Hepatocyte (in vitro differentiated cells): ENCODE results near the gene ZNF76. TPM values are rescaled to one million over a fixed set of nuclear protein-coding genes. Genes with fewer than 3 reads are reported as not detected.
A peak's percentile ranks its signal among the peaks of the same experiment; 100 is the strongest.
"Not testable (repeated sequence)": the region's sequence is repeated elsewhere in the genome, so short reads cannot be mapped to it uniquely, and the experiment has no call there.

Source experiments
- DNase-seq: peaks from one replicate; pipeline ENCODE4 v3.0.0-alpha.2; 2016; ENCODE audit warnings: low spot score
- H2AFZ ChIP-seq: fragments of 200-600 bp; sonication (generic); 2 replicates; pipeline ENCODE4 v1.6.0; 2016; ENCODE audit warnings: antibody characterized with exemption, mild to moderate bottlenecking
- H3K27ac ChIP-seq: fragments of 200-600 bp; sonication (generic); 2 replicates; pipeline ENCODE4 v1.5.1; 2016; ENCODE audit warnings: mild to moderate bottlenecking
- H3K27me3 ChIP-seq: fragments of 200-600 bp; sonication (generic); 2 replicates; pipeline ENCODE4 v1.6.1; 2016
- H3K36me3 ChIP-seq: fragments of 200-600 bp; sonication (generic); replicated peaks from 2 replicates; pipeline ENCODE4 v1.5.1; 2016; ENCODE audit warnings: low read depth; ENCODE audit not compliant: insufficient read depth
- H3K4me1 ChIP-seq: fragments of 200-600 bp; sonication (generic); 2 replicates; pipeline ENCODE4 v1.5.1; 2016; ENCODE audit warnings: mild to moderate bottlenecking, moderate library complexity; ENCODE audit not compliant: insufficient read depth
- H3K4me2 ChIP-seq: fragments of 200-600 bp; sonication (generic); 2 replicates; pipeline ENCODE4 v1.6.0; 2016
- H3K4me3 ChIP-seq: fragments of 200-600 bp; sonication (generic); 2 replicates; pipeline ENCODE4 v1.5.1; 2016; ENCODE audit warnings: mild to moderate bottlenecking
- H3K79me2 ChIP-seq: fragments of 200-600 bp; sonication (generic); 2 replicates; pipeline ENCODE4 v1.6.0; 2017; ENCODE audit warnings: mild to moderate bottlenecking
- H3K9me2 ChIP-seq: fragments of 200-600 bp; sonication (generic); replicated peaks from 2 replicates; pipeline ENCODE4 v1.6.0; 2017; ENCODE audit warnings: mild to moderate bottlenecking; ENCODE audit not compliant: insufficient read depth
- H3K9me3 ChIP-seq: fragments of 200-600 bp; sonication (generic); 2 replicates; pipeline ENCODE4 v1.5.1; 2016; ENCODE audit warnings: low read depth, mild to moderate bottlenecking
- H4K20me1 ChIP-seq: fragments of 200-600 bp; sonication (generic); 2 replicates; pipeline ENCODE4 v1.6.0; 2016; ENCODE audit warnings: mild to moderate bottlenecking; ENCODE audit not compliant: insufficient read depth, poor library complexity, severe bottlenecking
- EZH2 ChIP-seq: fragments of 200-600 bp; sonication (generic); IDR thresholded peaks from 2 replicates; pipeline ENCODE4 v1.6.1; 2016; ENCODE audit warnings: antibody characterized with exemption, mild to moderate bottlenecking, borderline replicate concordance
- EZH2phosphoT487 ChIP-seq: fragments of 200-600 bp; sonication (generic); IDR thresholded peaks from one replicate; pipeline ENCODE4 v1.6.1; 2018; ENCODE audit warnings: antibody characterized with exemption, mild to moderate bottlenecking, low read depth, moderate library complexity; ENCODE audit not compliant: unreplicated experiment, severe bottlenecking
- WGBS: methylation state at CpG from one replicate; pipeline ENCODE4 v1.1.6; 2016; ENCODE audit warnings: low lambda C conversion rate; ENCODE audit errors: missing lambda C conversion rate; 5-methylcytosine and 5-hydroxymethylcytosine counted together
- polyA plus RNA-seq: library from polyadenylated mRNA; unstranded; fragments of >200 nt; fragmentation: Nextera tagmentation; extraction: Ambion mirVana; gene quantifications from 2 replicates; pipeline ENCODE4 v1.2.1, GENCODE V29; 2016
- total RNA-seq: library from RNA; depleted of rRNA; stranded (reverse); fragments of >200 nt; gene quantifications from 2 replicates; pipeline ENCODE4 v1.2.3, GENCODE V29; 2014
- TF ChIP-seq, protein P1 (sequence below): fragments of 200-600 bp; sonication (generic); IDR thresholded peaks from 2 replicates; pipeline ENCODE4 v1.5.1; 2016; ENCODE audit warnings: antibody characterized with exemption, mild to moderate bottlenecking; ENCODE audit not compliant: poor library complexity

Gene ZNF76
- total and polyA plus RNA-seq, 2 experiments from 2014 or later = 17.0 to 28.0 TPM

DNA sequence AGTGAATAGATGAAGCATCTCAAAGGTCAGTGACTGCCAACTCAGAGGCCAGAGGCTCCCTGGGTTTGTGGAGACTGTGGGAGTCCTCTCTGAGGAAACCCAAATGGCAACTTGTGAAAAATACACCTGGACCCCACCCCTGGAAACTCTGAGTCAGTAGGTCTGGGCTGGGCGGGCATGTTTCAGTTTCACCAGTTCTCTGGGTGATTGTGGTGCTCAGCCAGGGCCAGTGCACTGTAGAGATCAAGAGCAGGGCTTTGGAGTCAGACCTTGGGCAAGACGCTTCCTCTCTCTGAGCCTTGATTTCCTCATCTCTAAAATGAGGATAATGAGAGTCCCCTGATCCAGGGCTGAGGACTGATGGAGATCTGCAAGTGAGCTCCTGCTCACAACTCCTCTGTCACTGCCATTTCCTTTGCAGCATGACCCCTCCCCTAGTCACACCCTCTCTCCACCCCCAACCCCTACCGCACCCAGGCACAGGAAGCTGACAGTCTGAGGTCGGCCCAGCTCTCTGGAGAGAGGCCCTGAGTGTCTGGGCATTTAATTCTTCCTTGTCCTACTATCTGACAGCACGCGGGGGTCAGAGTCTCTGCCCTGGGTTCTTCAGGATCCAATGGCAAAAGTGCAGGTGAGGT, 43.2 kb downstream of the ZNF76 start:
- TF ChIP-seq EZH2 (no peak), EZH2phosphoT487 (no peak)
- TF ChIP-seq, protein P1, sequence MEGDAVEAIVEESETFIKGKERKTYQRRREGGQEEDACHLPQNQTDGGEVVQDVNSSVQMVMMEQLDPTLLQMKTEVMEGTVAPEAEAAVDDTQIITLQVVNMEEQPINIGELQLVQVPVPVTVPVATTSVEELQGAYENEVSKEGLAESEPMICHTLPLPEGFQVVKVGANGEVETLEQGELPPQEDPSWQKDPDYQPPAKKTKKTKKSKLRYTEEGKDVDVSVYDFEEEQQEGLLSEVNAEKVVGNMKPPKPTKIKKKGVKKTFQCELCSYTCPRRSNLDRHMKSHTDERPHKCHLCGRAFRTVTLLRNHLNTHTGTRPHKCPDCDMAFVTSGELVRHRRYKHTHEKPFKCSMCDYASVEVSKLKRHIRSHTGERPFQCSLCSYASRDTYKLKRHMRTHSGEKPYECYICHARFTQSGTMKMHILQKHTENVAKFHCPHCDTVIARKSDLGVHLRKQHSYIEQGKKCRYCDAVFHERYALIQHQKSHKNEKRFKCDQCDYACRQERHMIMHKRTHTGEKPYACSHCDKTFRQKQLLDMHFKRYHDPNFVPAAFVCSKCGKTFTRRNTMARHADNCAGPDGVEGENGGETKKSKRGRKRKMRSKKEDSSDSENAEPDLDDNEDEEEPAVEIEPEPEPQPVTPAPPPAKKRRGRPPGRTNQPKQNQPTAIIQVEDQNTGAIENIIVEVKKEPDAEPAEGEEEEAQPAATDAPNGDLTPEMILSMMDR = no peak
- Histone ChIP-seq H3K27me3 (no peaks in the 10 kb centered on the region), H3K36me3 (no peaks in the 10 kb centered on the region), H3K4me3 (no peak overlapping the region), H2AFZ (no peak overlapping the region), H3K9me3 (no peaks in the 10 kb centered on the region), H3K79me2 (no peaks in the 10 kb centered on the region), H4K20me1 (no peaks in the 10 kb centered on the region), H3K4me2 (no peak overlapping the region), H3K4me1 (peaks cover 10% of the 10 kb centered on the region), H3K27ac (peak overlapping the region; percentile 33), H3K9me2 (no peaks in the 10 kb centered on the region)
- peak; percentile 50 for DNase-seq
- WGBS = 50% methylated on average over 6 of the region's 6 CpGs

DNA sequence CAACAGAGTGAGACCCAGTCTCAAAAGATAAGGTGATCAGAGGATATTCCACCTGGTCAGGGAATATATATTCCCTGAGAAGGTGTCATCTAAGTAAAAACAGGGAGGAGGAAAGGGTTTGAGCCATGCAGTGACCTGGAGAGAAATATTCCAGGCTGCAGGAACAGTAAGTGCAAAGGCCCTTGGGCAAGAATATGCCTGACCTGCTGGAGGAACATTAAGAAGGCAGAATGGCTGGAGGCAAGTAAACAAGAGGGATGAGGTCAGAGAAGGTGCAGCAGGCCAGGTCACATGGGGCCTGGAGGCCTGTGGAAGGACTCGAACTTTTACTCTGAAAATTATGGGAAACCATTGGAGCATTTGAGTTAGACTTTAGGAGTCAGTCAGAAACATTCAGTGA, 44.8 kb downstream of the ZNF76 start:
- Histone ChIP-seq H3K36me3 (no peaks in the 10 kb centered on the region), H4K20me1 (no peaks in the 10 kb centered on the region), H3K9me2 (no peaks in the 10 kb centered on the region), H3K4me3 (no peak overlapping the region), H3K27ac (no peak overlapping the region), H3K4me2 (no peak overlapping the region), H3K79me2 (no peaks in the 10 kb centered on the region), H3K9me3 (no peaks in the 10 kb centered on the region), H3K27me3 (no peaks in the 10 kb centered on the region), H3K4me1 (peaks cover 5% of the 10 kb centered on the region), H2AFZ (no peak overlapping the region)
- DNase-seq = no peak
- TF ChIP-seq, protein P1 = no peak
- TF ChIP-seq EZH2phosphoT487 (no peak), EZH2 (no peak)
- 91% methylated on average over 1 of the region's 1 CpG for WGBS

DNA sequence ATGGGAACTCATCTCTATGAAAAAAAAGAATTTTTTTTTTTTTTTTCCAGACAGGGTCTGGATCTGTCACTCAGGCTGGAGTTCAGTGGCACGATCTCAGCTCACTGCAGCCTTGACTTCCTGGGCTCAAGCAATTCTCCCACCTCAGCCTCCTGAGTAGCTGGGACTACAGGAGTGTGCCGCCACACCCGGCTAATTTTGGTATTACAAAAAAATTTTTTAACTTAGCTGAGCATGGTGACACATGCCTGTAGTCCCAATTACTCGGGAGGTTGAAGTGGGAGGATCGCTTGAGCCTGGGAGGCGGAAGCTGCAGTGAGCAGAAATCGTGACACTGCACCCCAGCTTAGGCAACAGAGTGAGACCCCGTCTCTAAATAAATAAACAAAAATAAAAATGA, 45.6 kb downstream of the ZNF76 start:
- TF ChIP-seq, protein P1 = no peak
- TF ChIP-seq EZH2phosphoT487 = no peak
- TF ChIP-seq EZH2 = no peak
- H3K4me2 ChIP-seq = no peak overlapping the region
- DNase-seq = no peak
- H2AFZ ChIP-seq = no peak overlapping the region
- no peaks in the 10 kb centered on the region for H3K36me3 ChIP-seq
- peaks cover 5% of the 10 kb centered on the region for H3K4me1 ChIP-seq
- no peaks in the 10 kb centered on the region for H3K79me2 ChIP-seq
- H3K9me3 ChIP-seq = no peaks in the 10 kb centered on the region
- 91% methylated on average over 8 of the region's 8 CpGs for WGBS
- no peaks in the 10 kb centered on the region for H3K9me2 ChIP-seq
- H3K27me3 ChIP-seq = no peaks in the 10 kb centered on the region
- no peak overlapping the region for H3K4me3 ChIP-seq
- H3K27ac ChIP-seq = no peak overlapping the region
- no peaks in the 10 kb centered on the region for H4K20me1 ChIP-seq

DNA sequence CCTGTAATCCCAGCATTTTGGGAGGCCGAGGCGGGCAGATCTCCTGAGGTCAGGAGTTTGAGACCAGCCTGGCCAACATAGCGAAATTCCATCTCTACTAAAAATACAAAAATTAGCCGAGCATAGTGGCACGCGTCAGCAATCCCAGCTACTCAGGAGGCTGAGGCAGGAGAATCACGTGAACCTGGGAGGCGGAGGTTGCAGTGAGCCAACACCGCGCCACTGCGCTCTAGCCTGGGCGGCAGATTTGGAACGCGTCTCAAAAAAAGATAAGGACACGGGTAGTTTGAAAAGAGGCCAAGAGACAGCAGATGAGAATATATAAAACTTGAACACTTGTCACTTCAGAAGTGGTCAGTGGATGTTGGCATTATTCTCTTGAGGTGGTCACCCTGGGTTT, 47.6 kb downstream of the ZNF76 start:
- not testable (repeated sequence) for H3K4me2 ChIP-seq, DNase-seq, H3K36me3 ChIP-seq, H3K27ac ChIP-seq, H3K9me2 ChIP-seq, H3K4me1 ChIP-seq, H4K20me1 ChIP-seq, H2AFZ ChIP-seq, H3K27me3 ChIP-seq, H3K4me3 ChIP-seq, H3K9me3 ChIP-seq, H3K79me2 ChIP-seq
- WGBS = 96% methylated on average over 15 of the region's 15 CpGs

DNA sequence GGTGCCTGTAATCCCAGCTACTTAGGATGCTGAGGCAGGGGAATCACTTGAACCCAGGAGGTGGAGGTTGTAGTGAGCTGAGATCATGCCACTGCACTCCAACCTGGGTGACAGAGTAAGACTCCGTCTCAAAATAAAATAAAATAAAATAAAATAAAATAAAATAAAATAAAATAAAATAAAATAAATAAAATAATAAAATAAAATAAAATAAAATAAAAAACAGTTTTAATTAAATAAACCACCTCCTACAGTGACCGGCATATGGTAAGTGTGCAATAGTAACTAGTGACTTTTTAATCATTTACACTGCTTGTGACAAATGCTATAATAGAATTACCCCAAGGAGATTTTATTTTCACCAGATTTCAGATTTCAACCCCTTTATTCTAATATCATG, 49.0 kb downstream of the ZNF76 start:
- H3K79me2 ChIP-seq, H3K27me3 ChIP-seq, H4K20me1 ChIP-seq, H3K27ac ChIP-seq, H3K4me1 ChIP-seq, H3K36me3 ChIP-seq, H3K4me2 ChIP-seq, H2AFZ ChIP-seq, DNase-seq, H3K4me3 ChIP-seq, H3K9me2 ChIP-seq, H3K9me3 ChIP-seq: not testable (repeated sequence)
- 98% methylated on average over 2 of the region's 2 CpGs for WGBS
